Measurements from ENCODE around the gene SGTA. TPM values are rescaled to one million over a fixed set of nuclear protein-coding genes. Genes with fewer than 3 reads are reported as not detected.
A peak's percentile ranks its signal among the peaks of the same experiment; 100 is the strongest.

Gene SGTA
- total RNA-seq, 1 donor from 2014 or later, result 25.6 TPM

DNA sequence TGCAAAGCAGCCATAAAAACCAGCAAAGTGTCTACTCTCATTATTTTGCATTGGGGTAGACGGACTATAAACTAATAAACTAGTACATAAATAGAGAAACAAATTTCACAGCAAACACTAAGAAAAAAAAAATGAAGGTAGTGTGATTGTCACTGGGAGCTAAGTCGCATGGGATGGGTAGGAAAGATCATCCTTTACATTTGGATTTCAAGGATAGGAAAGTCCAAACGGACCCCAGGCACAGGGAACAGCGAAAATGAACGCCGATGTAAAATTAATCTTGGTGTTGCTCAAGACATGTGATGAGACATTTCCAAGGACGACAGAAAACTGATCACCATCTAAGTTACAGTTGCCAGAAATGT, 690 bp upstream of the SGTA start:
- H3K4me3 ChIP-seq (ENCODE audit: low read length in 3 of 3), result peak overlapping the region; percentile 80 to 98 (median 97)
- H3K27ac ChIP-seq (ENCODE audit: low read depth, low read length), result peak overlapping the region; percentile 59
- H3K27me3 ChIP-seq (ENCODE audit: control insufficient read depth in 3 of 3, insufficient read depth in 3 of 3, low read length in 3 of 3), result no peaks in the 10 kb centered on the region
- peaks cover 46 to 64% (median 53%) of the 10 kb centered on the region in 3 donors for H3K4me1 ChIP-seq (ENCODE audit: control insufficient read depth in 3 of 3, insufficient read depth in 3 of 3, low read length in 3 of 3)
- no peaks in the 10 kb centered on the region for H3K9me3 ChIP-seq (ENCODE audit: control insufficient read depth in 3 of 3, low read length in 3 of 3)
- H3K36me3 ChIP-seq (ENCODE audit: control insufficient read depth in 3 of 3, insufficient read depth in 3 of 3, low read length in 3 of 3), result no peaks in the 10 kb centered on the region
- peak overlapping the region in 1 of 3 donors; percentile 39 for H3K9ac ChIP-seq (ENCODE audit: low read depth in 1 of 3, low read length in 3 of 3)

DNA sequence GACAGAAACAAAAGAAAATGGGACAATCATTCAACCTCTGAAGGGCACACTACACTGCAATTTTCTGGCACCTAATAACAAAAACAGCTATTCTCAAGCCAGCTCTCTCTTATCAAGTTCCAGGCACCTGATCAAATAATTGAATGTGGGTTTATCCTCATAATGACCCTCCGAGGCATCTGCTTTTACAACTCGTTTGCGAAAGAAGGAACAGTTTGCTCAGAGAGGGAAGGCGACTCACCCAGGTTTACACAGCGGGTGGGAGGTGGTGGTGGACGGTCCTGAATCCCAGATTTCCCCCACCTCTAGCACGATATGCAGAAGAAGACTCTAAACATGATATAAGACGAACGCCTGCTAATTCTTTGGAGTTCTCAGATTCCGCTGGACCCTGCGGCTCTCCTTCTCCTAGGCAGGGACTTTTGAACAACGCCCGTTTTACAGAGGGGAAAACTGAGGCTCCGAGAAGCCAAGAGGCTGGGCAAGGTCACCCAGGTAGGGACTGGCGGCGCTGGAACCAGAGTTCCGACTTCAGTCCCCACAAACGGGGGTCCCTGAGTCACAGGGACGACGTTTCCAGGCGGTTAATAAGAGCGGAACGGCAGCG, 641 bp downstream of the SGTA start:
- Histone ChIP-seq H3K9me3 (ENCODE audit: control insufficient read depth in 3 of 3, low read length in 3 of 3) (no peaks in the 10 kb centered on the region), H3K4me1 (ENCODE audit: control insufficient read depth in 3 of 3, insufficient read depth in 3 of 3, low read length in 3 of 3) (peaks cover 53 to 67% (median 64%) of the 10 kb centered on the region in 3 donors), H3K27me3 (ENCODE audit: control insufficient read depth in 3 of 3, insufficient read depth in 3 of 3, low read length in 3 of 3) (no peaks in the 10 kb centered on the region), H3K36me3 (ENCODE audit: control insufficient read depth in 3 of 3, insufficient read depth in 3 of 3, low read length in 3 of 3) (no peaks in the 10 kb centered on the region), H3K4me3 (ENCODE audit: low read length in 3 of 3) (peak overlapping the region; percentile 80 to 98 (median 97)), H3K27ac (ENCODE audit: low read depth, low read length) (peak overlapping the region; percentile 97), H3K9ac (ENCODE audit: low read depth in 1 of 3, low read length in 3 of 3) (peak overlapping the region; percentile 96 to 100 (median 99))

DNA sequence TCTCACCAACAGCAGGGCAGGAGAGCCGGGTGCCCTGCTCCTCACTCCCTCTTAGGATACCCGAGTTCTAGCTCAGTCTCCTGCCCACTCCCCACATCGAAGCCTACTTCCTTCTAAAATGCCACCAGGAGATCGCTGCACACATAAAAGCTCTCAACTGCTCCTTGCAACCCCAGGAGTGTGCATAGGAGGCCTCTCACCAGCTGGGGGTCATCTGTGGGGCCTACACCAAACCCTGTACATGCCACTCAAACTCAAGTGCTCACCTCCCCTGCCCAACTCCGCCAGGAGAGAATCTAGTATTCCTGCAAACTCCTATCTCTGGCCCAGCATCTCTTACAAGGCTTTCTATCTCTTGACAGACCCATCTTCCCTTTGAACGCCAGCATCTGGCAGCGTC, 2.8 kb downstream of the SGTA start:
- Histone ChIP-seq H3K27me3 (ENCODE audit: control insufficient read depth in 3 of 3, insufficient read depth in 3 of 3, low read length in 3 of 3) (no peaks in the 10 kb centered on the region), H3K9ac (ENCODE audit: low read depth in 1 of 3, low read length in 3 of 3) (peak overlapping the region in 1 of 3 donors; percentile 32), H3K9me3 (ENCODE audit: control insufficient read depth in 3 of 3, low read length in 3 of 3) (no peaks in the 10 kb centered on the region), H3K4me1 (ENCODE audit: control insufficient read depth in 3 of 3, insufficient read depth in 3 of 3, low read length in 3 of 3) (peaks cover 57 to 69% (median 67%) of the 10 kb centered on the region in 3 donors), H3K36me3 (ENCODE audit: control insufficient read depth in 3 of 3, insufficient read depth in 3 of 3, low read length in 3 of 3) (no peaks in the 10 kb centered on the region), H3K4me3 (ENCODE audit: low read length in 3 of 3) (no peak overlapping the region), H3K27ac (ENCODE audit: low read depth, low read length) (no peak overlapping the region)

DNA sequence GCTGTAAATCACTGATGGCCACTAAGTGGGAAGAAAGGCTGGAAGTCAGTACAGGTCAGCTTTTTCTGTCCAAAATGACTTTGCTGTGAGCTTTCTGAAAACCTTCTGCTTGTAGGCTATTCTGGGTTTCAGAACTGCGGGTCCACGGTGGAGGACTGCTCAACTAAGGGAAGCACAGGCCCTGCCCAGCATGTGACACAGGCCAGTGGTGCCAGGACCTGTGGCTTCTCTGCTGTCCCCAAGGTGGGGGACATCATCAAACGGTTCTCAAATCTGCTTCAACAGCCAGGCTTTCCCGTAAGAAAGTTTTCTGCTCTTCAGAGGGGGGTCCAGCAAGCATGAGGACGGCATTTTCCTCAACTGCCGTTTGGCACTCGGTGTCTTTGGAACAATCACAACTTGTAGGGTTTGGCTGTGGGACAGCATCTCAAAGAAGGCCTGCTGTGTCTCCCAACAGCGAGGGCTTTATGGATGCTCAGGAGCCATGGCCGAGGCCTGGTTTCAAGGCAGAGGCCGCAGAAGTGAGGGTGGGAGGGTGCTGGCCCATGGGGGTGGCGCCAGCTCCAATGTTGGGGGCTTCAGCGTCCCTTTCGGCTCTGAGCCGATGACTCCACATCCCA, 3.8 kb downstream of the SGTA start:
- Histone ChIP-seq H3K4me1 (ENCODE audit: control insufficient read depth in 3 of 3, insufficient read depth in 3 of 3, low read length in 3 of 3) (peaks cover 63 to 70% (median 70%) of the 10 kb centered on the region in 3 donors), H3K27ac (ENCODE audit: low read depth, low read length) (peak overlapping the region; percentile 7), H3K9me3 (ENCODE audit: control insufficient read depth in 3 of 3, low read length in 3 of 3) (no peaks in the 10 kb centered on the region), H3K4me3 (ENCODE audit: low read length in 3 of 3) (peak overlapping the region in 1 of 3 donors; percentile 13), H3K36me3 (ENCODE audit: control insufficient read depth in 3 of 3, insufficient read depth in 3 of 3, low read length in 3 of 3) (no peaks in the 10 kb centered on the region), H3K27me3 (ENCODE audit: control insufficient read depth in 3 of 3, insufficient read depth in 3 of 3, low read length in 3 of 3) (no peaks in the 10 kb centered on the region), H3K9ac (ENCODE audit: low read depth in 1 of 3, low read length in 3 of 3) (peak overlapping the region; percentile 8 to 69 (median 12))

DNA sequence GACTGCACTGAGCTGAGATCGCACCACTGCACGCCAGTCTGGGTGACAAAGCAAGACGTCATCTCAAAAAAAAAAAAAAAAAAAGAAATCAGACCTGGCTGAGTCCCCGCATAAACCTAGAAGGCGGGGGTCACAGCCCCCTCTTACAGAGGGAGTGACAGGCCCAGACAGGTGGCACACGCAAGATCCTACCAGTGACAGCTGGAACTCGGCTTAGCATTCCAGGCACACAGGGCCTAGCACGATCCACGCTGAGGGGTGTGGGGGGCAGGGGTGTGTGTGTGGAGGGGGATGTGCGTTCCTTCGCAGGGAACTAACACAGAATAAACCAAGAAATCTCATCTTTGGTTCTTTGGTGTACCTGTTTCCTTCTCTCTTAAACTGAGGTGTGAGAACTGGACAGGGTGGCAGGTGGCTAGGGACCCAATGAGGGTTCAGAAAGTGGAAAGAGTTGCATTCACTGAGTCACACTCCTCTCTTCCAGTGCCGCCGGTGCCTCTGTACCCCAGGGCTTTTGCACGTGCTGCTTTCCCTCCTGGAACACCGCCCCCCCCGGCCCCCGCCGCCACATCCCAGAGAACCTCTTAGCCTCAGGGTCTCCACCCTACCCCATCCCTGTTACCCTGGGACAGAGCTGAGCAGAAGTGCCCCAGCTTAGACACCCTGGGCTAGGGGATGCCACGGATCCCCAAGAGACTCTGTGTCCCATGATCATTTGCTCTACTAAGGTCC, 5.0 kb downstream of the SGTA start:
- Histone ChIP-seq H3K4me1 (ENCODE audit: control insufficient read depth in 3 of 3, insufficient read depth in 3 of 3, low read length in 3 of 3) (peaks cover 59 to 67% (median 66%) of the 10 kb centered on the region in 3 donors), H3K9ac (ENCODE audit: low read depth in 1 of 3, low read length in 3 of 3) (peak overlapping the region in 1 of 3 donors; percentile 69), H3K9me3 (ENCODE audit: control insufficient read depth in 3 of 3, low read length in 3 of 3) (no peaks in the 10 kb centered on the region), H3K4me3 (ENCODE audit: low read length in 3 of 3) (no peak overlapping the region), H3K27ac (ENCODE audit: low read depth, low read length) (no peak overlapping the region), H3K36me3 (ENCODE audit: control insufficient read depth in 3 of 3, insufficient read depth in 3 of 3, low read length in 3 of 3) (no peaks in the 10 kb centered on the region), H3K27me3 (ENCODE audit: control insufficient read depth in 3 of 3, insufficient read depth in 3 of 3, low read length in 3 of 3) (no peaks in the 10 kb centered on the region)

DNA sequence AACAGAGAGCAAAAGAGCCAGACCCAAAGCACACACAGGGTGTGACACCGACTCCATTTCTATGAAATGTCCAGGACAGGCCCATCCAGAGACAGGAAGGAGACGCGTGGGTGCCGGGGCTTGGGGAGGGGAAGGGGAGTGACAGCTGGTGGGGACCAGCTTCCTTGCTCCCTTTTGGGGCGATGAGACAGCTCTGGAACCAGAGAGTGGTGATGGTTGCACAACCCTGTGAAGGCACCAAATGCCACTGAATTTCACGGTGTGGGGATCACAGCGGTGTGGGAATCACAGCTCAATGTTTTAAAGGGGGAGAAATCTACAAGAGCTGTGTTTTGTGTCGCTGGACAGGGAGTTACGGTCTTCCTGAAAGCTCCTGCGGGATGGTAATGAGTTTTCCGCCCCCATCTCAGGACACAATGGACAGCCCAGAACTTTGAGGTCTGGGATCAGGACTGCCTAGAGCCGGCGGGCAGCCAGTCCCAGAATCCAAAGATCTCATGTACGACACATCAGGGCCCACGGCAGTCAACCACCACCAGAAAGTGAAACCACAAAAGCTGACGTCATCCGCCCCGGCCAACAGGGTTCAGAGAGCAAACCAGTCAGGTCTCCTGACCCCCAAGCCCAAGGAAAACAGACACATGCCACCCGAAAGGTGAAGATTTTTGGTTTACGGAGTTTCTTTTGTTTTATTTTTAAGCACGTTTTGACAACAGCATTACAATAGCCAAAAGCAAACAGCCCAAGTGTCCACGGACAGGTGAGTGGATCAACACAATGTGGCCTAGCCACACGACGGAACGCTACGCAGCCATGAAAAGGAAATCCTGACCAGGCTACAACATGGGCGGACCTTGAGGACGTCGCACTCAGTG, 7.3 kb downstream of the SGTA start:
- no peaks in the 10 kb centered on the region for H3K36me3 ChIP-seq (ENCODE audit: control insufficient read depth in 3 of 3, insufficient read depth in 3 of 3, low read length in 3 of 3)
- H3K9me3 ChIP-seq (ENCODE audit: control insufficient read depth in 3 of 3, low read length in 3 of 3), result no peaks in the 10 kb centered on the region
- peaks cover 56 to 68% (median 65%) of the 10 kb centered on the region in 3 donors for H3K4me1 ChIP-seq (ENCODE audit: control insufficient read depth in 3 of 3, insufficient read depth in 3 of 3, low read length in 3 of 3)
- H3K4me3 ChIP-seq (ENCODE audit: low read length in 3 of 3), result peak overlapping the region; percentile 32 to 62 (median 58)
- no peaks in the 10 kb centered on the region for H3K27me3 ChIP-seq (ENCODE audit: control insufficient read depth in 3 of 3, insufficient read depth in 3 of 3, low read length in 3 of 3)
- H3K27ac ChIP-seq (ENCODE audit: low read depth, low read length), result peak overlapping the region; percentile 86
- H3K9ac ChIP-seq (ENCODE audit: low read depth in 1 of 3, low read length in 3 of 3), result peak overlapping the region; percentile 65 to 74 (median 68)

DNA sequence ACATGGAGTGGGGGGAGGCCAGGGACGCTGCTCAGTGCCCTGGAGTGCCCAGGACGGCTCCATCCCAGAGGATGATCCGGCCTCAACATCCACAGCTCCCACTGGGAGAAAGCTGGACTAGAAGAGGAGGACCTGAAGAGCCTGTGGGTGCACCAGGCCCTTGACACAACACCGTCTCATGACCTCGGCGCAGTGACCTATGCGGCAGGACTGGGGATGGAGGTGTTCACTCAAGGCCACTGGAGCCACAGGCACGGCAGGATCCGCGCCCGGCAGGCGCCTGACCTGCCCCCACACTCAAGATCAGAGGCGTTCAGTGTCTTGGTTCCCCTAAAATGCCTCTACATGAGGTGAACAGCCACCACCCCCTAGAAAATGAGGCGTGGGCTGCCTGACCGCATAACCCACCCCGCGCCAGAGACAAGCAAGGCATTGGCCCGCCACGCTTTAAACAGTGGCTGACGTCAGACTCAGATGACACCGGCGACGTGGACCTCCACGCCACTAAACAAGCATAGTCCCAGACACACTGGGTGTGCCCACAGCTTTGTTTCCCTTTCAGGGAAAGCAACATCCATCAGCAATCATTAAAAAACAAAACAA, 8.0 kb downstream of the SGTA start:
- Histone ChIP-seq H3K4me3 (ENCODE audit: low read length in 3 of 3) (peak overlapping the region; percentile 18 to 62 (median 32)), H3K36me3 (ENCODE audit: control insufficient read depth in 3 of 3, insufficient read depth in 3 of 3, low read length in 3 of 3) (no peaks in the 10 kb centered on the region), H3K27ac (ENCODE audit: low read depth, low read length) (peak overlapping the region; percentile 86), H3K9ac (ENCODE audit: low read depth in 1 of 3, low read length in 3 of 3) (peak overlapping the region; percentile 65 to 74 (median 68)), H3K4me1 (ENCODE audit: control insufficient read depth in 3 of 3, insufficient read depth in 3 of 3, low read length in 3 of 3) (peaks cover 56 to 68% (median 65%) of the 10 kb centered on the region in 3 donors), H3K27me3 (ENCODE audit: control insufficient read depth in 3 of 3, insufficient read depth in 3 of 3, low read length in 3 of 3) (no peaks in the 10 kb centered on the region), H3K9me3 (ENCODE audit: control insufficient read depth in 3 of 3, low read length in 3 of 3) (no peaks in the 10 kb centered on the region)

DNA sequence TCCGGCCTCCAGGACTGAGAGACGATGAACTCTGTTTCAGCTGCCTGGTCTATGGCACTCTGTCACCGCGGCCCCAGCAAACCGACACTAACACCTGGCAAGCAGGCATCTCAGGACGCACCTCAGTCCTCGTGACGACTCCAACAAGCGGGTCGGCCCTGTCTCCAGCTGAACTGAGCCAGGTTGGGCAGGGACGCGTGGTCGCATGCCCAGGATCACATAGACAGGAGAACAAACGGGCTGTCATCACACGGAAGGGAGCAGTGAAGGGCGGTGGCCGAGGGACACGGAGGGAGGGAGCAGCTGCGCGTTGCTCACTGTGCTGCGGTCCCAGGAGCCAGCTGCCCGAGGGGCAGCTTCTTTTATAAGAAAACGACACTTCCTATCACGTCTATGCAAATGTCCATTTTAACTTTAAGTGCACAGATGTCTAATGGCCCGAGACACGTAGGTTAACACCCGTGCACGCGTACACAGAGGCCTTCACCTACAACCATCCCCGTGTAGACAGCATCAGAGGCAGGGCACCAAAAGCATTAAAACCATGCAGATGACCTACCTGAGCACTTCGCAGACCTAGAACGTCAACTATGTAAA, 8.9 kb downstream of the SGTA start:
- no peaks in the 10 kb centered on the region for H3K9me3 ChIP-seq (ENCODE audit: control insufficient read depth in 3 of 3, low read length in 3 of 3)
- no peaks in the 10 kb centered on the region for H3K27me3 ChIP-seq (ENCODE audit: control insufficient read depth in 3 of 3, insufficient read depth in 3 of 3, low read length in 3 of 3)
- H3K4me3 ChIP-seq (ENCODE audit: low read length in 3 of 3), result peak overlapping the region in 1 of 3 donors; percentile 41
- H3K27ac ChIP-seq (ENCODE audit: low read depth, low read length), result peak overlapping the region; percentile 86
- peaks cover 59 to 72% (median 65%) of the 10 kb centered on the region in 3 donors for H3K4me1 ChIP-seq (ENCODE audit: control insufficient read depth in 3 of 3, insufficient read depth in 3 of 3, low read length in 3 of 3)
- H3K36me3 ChIP-seq (ENCODE audit: control insufficient read depth in 3 of 3, insufficient read depth in 3 of 3, low read length in 3 of 3), result no peaks in the 10 kb centered on the region
- H3K9ac ChIP-seq (ENCODE audit: low read depth in 1 of 3, low read length in 3 of 3), result peak overlapping the region in 2 of 3 donors; percentile 45 to 50
